ENCODE measurements around the gene RTN1. TPM values are rescaled to one million over a fixed set of nuclear protein-coding genes. Genes with fewer than 3 reads are reported as not detected.
"Not testable (repeated sequence)": the region's sequence is repeated elsewhere in the genome, so short reads cannot be mapped to it uniquely, and the experiment has no call there.

The RTN1 gene
- total RNA-seq, 1 donor, result under 0.01 TPM

- Histone ChIP-seq H2AFZ (ENCODE audit: low read length) (no peak overlapping the region), H3K4me3 (ENCODE audit: insufficient read depth, low read length) (no peak overlapping the region), H3K4me1 (ENCODE audit: insufficient read depth, low read length) (no peaks in the 10 kb centered on the region), H4K20me1 (ENCODE audit: insufficient read depth, low read length) (no peaks in the 10 kb centered on the region), H3K27me3 (ENCODE audit: insufficient read depth, low read length) (no peaks in the 10 kb centered on the region), H3K79me2 (ENCODE audit: insufficient read depth, low read length) (no peaks in the 10 kb centered on the region), H3K27ac (ENCODE audit: low read depth, low read length) (no peak overlapping the region), H3K4me2 (ENCODE audit: insufficient read depth, low read length) (no peak overlapping the region), H3K36me3 (ENCODE audit: insufficient read depth, low read length) (no peaks in the 10 kb centered on the region), H3K9me3 (ENCODE audit: low read depth, low read length) (no peaks in the 10 kb centered on the region)
- TF ChIP-seq, protein P1, sequence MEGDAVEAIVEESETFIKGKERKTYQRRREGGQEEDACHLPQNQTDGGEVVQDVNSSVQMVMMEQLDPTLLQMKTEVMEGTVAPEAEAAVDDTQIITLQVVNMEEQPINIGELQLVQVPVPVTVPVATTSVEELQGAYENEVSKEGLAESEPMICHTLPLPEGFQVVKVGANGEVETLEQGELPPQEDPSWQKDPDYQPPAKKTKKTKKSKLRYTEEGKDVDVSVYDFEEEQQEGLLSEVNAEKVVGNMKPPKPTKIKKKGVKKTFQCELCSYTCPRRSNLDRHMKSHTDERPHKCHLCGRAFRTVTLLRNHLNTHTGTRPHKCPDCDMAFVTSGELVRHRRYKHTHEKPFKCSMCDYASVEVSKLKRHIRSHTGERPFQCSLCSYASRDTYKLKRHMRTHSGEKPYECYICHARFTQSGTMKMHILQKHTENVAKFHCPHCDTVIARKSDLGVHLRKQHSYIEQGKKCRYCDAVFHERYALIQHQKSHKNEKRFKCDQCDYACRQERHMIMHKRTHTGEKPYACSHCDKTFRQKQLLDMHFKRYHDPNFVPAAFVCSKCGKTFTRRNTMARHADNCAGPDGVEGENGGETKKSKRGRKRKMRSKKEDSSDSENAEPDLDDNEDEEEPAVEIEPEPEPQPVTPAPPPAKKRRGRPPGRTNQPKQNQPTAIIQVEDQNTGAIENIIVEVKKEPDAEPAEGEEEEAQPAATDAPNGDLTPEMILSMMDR (IDR thresholded peaks at IDR 0.05; ENCODE audit: extremely low read depth, low read depth, low read length), result no peak
- no peak for DNase-seq (ENCODE audit: insufficient read length, low spot score, missing footprints)
Measured at GRCh38 chr14:59656473-59656872, 214.1 kb downstream of the RTN1 start.

GRCh38 chr14:59654131-59654530, 216.4 kb downstream of the RTN1 start:
- H3K36me3 ChIP-seq (ENCODE audit: insufficient read depth, low read length); H3K27me3 ChIP-seq (ENCODE audit: insufficient read depth, low read length); H3K79me2 ChIP-seq (ENCODE audit: insufficient read depth, low read length); H3K4me1 ChIP-seq (ENCODE audit: insufficient read depth, low read length); H4K20me1 ChIP-seq (ENCODE audit: insufficient read depth, low read length); H3K27ac ChIP-seq (ENCODE audit: low read depth, low read length); H3K9me3 ChIP-seq (ENCODE audit: low read depth, low read length); H2AFZ ChIP-seq (ENCODE audit: low read length); H3K4me2 ChIP-seq (ENCODE audit: insufficient read depth, low read length); DNase-seq (ENCODE audit: insufficient read length, low spot score, missing footprints); H3K4me3 ChIP-seq (ENCODE audit: insufficient read depth, low read length): not testable (repeated sequence)

- not testable (repeated sequence) for H4K20me1 ChIP-seq (ENCODE audit: insufficient read depth, low read length); H3K79me2 ChIP-seq (ENCODE audit: insufficient read depth, low read length); H3K9me3 ChIP-seq (ENCODE audit: low read depth, low read length); H3K27ac ChIP-seq (ENCODE audit: low read depth, low read length); DNase-seq (ENCODE audit: insufficient read length, low spot score, missing footprints); H3K27me3 ChIP-seq (ENCODE audit: insufficient read depth, low read length); H2AFZ ChIP-seq (ENCODE audit: low read length); H3K4me2 ChIP-seq (ENCODE audit: insufficient read depth, low read length); H3K4me3 ChIP-seq (ENCODE audit: insufficient read depth, low read length); H3K36me3 ChIP-seq (ENCODE audit: insufficient read depth, low read length); H3K4me1 ChIP-seq (ENCODE audit: insufficient read depth, low read length)
Measured at GRCh38 chr14:59646832-59647231, 223.7 kb downstream of the RTN1 start.

DNA sequence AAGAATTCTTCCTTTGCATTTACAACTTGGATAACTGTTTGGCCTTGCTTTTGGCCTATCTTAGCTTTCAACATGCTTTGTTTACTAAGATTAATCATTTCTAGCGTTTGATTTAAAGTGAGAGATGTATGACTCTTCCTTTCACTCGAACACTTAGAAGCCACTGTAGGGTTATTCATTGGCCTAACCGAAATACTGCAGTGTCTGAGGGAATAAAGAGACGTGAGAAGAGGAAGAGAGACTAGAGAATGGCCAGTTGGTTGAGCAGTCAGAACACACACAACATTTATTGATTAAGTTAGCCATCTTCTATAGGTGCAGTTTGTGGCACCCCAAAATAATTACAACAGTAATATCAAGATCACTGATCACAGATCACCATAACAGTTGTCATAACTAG, 231.7 kb downstream of the RTN1 start:
- no peaks in the 10 kb centered on the region for H3K4me1 ChIP-seq (ENCODE audit: insufficient read depth, low read length)
- H3K27me3 ChIP-seq (ENCODE audit: insufficient read depth, low read length), result no peaks in the 10 kb centered on the region
- H2AFZ ChIP-seq (ENCODE audit: low read length), result no peak overlapping the region
- H3K27ac ChIP-seq (ENCODE audit: low read depth, low read length), result no peak overlapping the region
- H3K36me3 ChIP-seq (ENCODE audit: insufficient read depth, low read length), result no peaks in the 10 kb centered on the region
- TF ChIP-seq, protein P1 (IDR thresholded peaks at IDR 0.05; ENCODE audit: extremely low read depth, low read depth, low read length), result no peak
- no peaks in the 10 kb centered on the region for H3K9me3 ChIP-seq (ENCODE audit: low read depth, low read length)
- H3K4me3 ChIP-seq (ENCODE audit: insufficient read depth, low read length), result no peak overlapping the region
- H4K20me1 ChIP-seq (ENCODE audit: insufficient read depth, low read length), result no peaks in the 10 kb centered on the region
- no peak for DNase-seq (ENCODE audit: insufficient read length, low spot score, missing footprints)
- H3K79me2 ChIP-seq (ENCODE audit: insufficient read depth, low read length), result no peaks in the 10 kb centered on the region
- H3K4me2 ChIP-seq (ENCODE audit: insufficient read depth, low read length), result no peak overlapping the region

DNA sequence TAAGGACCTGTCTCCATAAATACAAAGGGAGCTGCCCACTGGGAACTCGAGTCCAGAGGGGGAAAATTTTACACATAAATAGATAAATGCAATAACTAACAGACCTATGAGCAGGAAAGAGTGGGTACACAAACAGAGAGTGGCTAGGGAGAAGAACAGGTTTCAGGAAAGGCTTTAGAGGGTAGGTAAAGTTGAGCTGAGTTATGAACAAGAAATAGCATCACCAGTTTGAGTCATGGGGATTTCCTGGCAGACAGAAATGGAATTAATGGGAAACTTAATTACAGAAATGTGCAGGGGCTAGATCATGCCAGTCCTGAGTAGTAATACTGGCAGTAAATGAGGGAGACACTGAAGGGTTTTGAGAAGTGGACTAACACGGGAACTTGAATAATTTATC, 236.0 kb downstream of the RTN1 start:
- no peak overlapping the region for H2AFZ ChIP-seq (ENCODE audit: low read length)
- H3K27ac ChIP-seq (ENCODE audit: low read depth, low read length), result no peak overlapping the region
- no peak overlapping the region for H3K4me3 ChIP-seq (ENCODE audit: insufficient read depth, low read length)
- TF ChIP-seq, protein P1 (IDR thresholded peaks at IDR 0.05; ENCODE audit: extremely low read depth, low read depth, low read length), result no peak
- H4K20me1 ChIP-seq (ENCODE audit: insufficient read depth, low read length), result no peaks in the 10 kb centered on the region
- no peak for DNase-seq (ENCODE audit: insufficient read length, low spot score, missing footprints)
- no peaks in the 10 kb centered on the region for H3K79me2 ChIP-seq (ENCODE audit: insufficient read depth, low read length)
- H3K36me3 ChIP-seq (ENCODE audit: insufficient read depth, low read length), result no peaks in the 10 kb centered on the region
- H3K4me1 ChIP-seq (ENCODE audit: insufficient read depth, low read length), result no peaks in the 10 kb centered on the region
- H3K4me2 ChIP-seq (ENCODE audit: insufficient read depth, low read length), result no peak overlapping the region
- no peaks in the 10 kb centered on the region for H3K9me3 ChIP-seq (ENCODE audit: low read depth, low read length)
- H3K27me3 ChIP-seq (ENCODE audit: insufficient read depth, low read length), result peaks cover 13% of the 10 kb centered on the region

Measured in osteoblast (primary cell).